NOMO-1 treated with DMSO at 0.1 percent for 48 hours (cell line): ENCODE data around the gene HIP1.
"Not testable (repeated sequence)": the region's sequence is repeated elsewhere in the genome, so short reads cannot be mapped to it uniquely, and the experiment has no call there.

Source experiments
- DNase-seq: peaks from one replicate; lab custom pipeline; 2025; ENCODE audit not compliant: unreplicated experiment; lab: John Stamatoyannopoulos, UW

HIP1 gene

GRCh38 chr7:75645570-75645969 is 93.2 kb downstream of the HIP1 start:
- DNase-seq = no peak

GRCh38 chr7:75644589-75644988 is 94.2 kb downstream of the HIP1 start:
- DNase-seq = no peak

- peak; percentile 98 for DNase-seq
Measured at GRCh38 chr7:75642810-75643486, 95.8 kb downstream of the HIP1 start.

DNA sequence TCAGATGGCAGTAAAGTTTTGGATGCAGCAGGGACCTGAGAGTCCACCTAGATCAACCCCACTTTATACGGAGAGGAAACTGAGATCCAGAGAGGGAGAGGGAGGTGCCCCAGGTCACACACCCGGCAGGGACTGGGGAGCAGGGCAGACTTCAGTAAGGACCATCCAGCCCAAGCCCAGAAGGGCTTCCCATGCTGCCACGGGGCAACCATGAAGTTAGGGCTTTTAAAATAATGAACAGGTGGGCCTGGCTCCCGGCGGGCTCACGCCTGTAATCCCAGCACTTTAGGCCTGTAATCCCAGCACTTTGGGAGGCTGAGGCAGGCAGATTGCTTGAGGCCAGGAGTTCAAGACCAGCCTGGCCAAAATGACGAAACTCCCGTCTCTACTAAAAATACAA is 98.5 kb downstream of the HIP1 start:
- no peak for DNase-seq

- DNase-seq = no peak
Measured at GRCh38 chr7:75639886-75640190, 98.9 kb downstream of the HIP1 start.

- peak; percentile 44 for DNase-seq
Measured at GRCh38 chr7:75639071-75639885, 99.5 kb downstream of the HIP1 start.

DNA sequence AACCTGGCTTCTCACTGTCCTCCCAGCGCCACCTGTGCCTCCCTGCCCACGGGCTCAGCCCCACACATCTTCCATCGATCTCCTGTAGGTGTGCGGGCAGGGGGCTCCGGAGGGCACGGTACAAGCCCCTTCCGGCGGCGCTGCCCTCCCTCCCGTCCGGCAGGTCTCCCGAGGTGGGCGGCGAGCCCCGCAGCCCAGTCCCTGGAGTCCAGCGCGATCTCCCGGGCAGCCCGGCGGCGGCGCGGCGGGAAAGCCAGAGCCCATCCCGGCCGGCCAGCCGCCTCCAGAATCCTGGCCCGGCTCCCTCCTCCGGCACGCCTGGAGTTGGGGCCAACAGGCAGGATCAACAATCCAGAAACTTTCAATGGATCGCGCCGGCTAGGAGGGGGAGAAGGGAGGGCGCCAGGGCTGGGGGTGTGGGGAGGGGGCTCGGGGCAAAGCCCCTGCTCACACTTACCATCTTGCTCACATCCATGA is 100.1 kb downstream of the HIP1 start:
- peak; percentile 33 for DNase-seq

- DNase-seq = no peak
Measured at GRCh38 chr7:75637854-75638593, 100.7 kb downstream of the HIP1 start.

- DNase-seq = no peak
Measured at GRCh38 chr7:75635036-75635435, 103.7 kb downstream of the HIP1 start.

DNA sequence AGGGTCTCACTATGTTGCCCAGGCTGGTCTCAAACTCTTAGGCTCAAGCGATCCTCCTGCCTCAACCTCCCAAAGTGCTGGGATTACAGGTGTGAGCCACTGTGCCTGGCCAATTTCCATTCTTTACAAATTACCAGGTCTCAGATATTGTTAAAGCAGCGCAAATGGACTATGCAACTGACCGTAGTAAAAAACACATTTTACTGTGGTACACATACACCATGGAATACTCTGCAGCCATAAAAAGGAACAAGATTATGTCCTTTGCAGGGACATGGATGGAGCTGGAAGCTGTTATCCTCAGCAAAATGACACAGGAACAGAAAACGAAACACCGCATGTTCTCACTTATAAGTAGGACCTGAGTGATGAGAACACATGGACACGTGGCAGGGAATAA is 106.2 kb downstream of the HIP1 start:
- not testable (repeated sequence) for DNase-seq

GRCh38 chr7:75631711-75632110 is 107.0 kb downstream of the HIP1 start:
- peak; percentile 24 for DNase-seq

DNA sequence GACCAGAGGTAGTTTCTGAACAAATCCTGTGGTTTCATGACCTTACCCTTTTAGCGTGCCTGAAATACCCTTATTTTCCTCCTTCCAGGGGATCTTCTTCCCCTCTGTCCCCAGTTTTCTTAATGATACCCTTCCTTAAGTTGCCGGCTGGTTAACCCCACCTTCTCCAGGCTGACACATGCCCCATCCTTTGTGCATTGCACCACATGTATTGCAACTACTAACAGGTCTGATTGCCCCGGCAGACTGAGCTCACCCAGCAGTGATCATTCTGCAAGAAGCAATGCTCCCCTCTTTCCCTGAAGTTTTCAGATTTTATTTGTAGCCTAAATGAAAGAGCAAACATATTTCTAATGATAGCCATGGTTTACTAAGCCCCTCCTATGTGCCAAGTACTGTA is 108.2 kb downstream of the HIP1 start:
- DNase-seq = peak; percentile 71

GRCh38 chr7:75629044-75629443 is 109.7 kb downstream of the HIP1 start:
- no peak for DNase-seq

DNA sequence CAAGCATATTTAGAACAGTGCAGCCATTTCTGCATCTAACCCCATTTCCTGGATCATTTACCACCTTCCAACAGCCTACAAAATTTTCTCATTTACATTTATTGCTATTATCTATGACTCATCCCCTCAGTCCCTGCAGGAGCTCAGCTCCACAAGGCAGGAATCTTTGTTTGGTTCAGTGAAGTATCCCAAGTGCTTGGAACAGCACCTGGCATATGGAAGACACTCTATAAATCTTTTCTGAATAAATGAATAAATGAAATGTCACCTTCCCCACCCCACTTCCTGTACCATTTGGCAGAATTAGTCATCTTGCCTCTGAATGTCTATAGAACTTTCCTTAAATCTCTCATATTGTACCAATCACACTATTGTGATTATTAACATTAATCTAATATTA is 110.7 kb downstream of the HIP1 start:
- DNase-seq = no peak

- no peak for DNase-seq
Measured at GRCh38 chr7:75626954-75627353, 111.8 kb downstream of the HIP1 start.

DNA sequence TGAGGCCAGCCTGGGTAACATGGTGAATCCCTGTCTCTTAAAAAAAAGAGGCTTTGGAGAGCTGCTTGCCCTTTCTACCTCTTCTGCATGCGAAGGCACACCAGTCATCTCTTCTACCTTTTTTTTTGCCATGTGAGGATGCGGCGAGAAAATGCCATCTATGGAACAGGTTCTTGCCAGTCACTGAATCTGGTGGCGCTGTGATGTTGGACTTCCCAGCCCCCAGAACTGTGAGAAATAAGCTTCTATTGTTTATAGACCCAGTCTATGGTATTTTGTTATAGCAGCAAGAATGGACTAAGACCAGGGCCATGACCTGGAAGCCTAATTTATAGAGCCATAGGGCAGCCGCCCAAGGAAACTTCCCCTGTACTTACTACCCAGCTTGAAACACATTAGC is 112.9 kb downstream of the HIP1 start:
- no peak for DNase-seq

DNA sequence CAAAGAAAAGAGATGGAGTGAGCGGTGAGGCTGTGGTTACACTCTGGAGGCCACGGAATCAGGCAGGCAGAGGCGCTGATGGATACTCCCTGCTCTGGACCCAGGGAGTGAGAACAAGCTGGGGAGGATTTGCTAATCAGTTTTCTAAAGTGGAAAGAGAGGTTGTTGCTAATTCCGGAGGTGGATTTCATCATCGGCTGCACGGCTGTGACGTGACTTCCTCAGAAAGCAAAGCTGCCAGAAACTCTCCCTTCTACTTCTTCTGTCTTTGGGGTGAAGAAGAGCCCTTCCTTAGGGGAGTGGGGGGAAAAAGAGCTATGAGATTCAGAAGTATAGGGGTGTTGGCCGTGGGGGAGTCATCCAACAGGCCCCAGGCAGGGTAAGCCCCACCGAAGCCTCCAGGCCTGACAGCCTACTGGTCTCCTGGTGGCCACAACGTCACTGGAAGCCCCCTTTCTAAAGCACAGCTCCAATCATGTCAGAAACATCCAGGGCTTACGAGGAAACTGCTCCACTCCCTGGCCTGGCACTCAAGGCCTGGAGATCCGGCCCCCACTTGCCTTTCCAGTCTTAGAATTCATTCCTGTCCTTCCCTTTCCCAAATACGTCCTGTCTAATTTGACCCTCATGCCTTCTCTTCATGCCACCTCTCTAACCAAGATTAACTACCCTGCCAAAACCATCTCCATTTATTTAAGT is 114.5 kb downstream of the HIP1 start:
- DNase-seq = peak; percentile 100

- no peak for DNase-seq
Measured at GRCh38 chr7:75623390-75624133, 115.2 kb downstream of the HIP1 start.

GRCh38 chr7:75621124-75621523 is 117.6 kb downstream of the HIP1 start:
- peak; percentile 80 for DNase-seq

GRCh38 chr7:75619636-75620035 is 119.1 kb downstream of the HIP1 start:
- peak; percentile 90 for DNase-seq
